Astrocyte (in vitro differentiated cells and primary cell): ENCODE results near the gene TBCB. TPM values are rescaled to one million over a fixed set of nuclear protein-coding genes. Genes with fewer than 3 reads are reported as not detected.

ENCODE experiments used
- DNase-seq: peaks from one replicate; pipeline ENCODE4 v3.0.0-alpha.2; 2010; ENCODE audit warnings: low read depth
- FAIRE-seq: peaks from 2 replicates; lab custom pipeline; 2011; peaks lifted over from hg19 to GRCh38; lab: Jason Lieb, UNC
- H2AFZ ChIP-seq: 2 replicates; pipeline ENCODE4 v1.6.0; 2012; ENCODE audit warnings: low read depth, low read length, inconsistent platforms
- H3K27ac ChIP-seq: 2 replicates; pipeline ENCODE4 v1.5.1; 2011; ENCODE audit warnings: low read depth, low read length, inconsistent platforms
- H3K27me3 ChIP-seq: 2 replicates; pipeline ENCODE4 v1.6.0; 2011; ENCODE audit warnings: low read length, inconsistent platforms; ENCODE audit not compliant: insufficient read depth
- H3K36me3 ChIP-seq: 2 replicates; pipeline ENCODE4 v1.5.1; 2011; ENCODE audit warnings: low read length, inconsistent platforms; ENCODE audit not compliant: insufficient read depth
- H3K4me1 ChIP-seq: 2 replicates; pipeline ENCODE4 v1.5.1; 2011; ENCODE audit warnings: low read length, inconsistent platforms; ENCODE audit not compliant: insufficient read depth
- H3K4me2 ChIP-seq: 2 replicates; pipeline ENCODE4 v1.6.0; 2012; ENCODE audit warnings: low read length, inconsistent platforms
- H3K4me3 ChIP-seq: 2 replicates; pipeline ENCODE4 v1.5.1; 2011; ENCODE audit warnings: low read depth, mild to moderate bottlenecking, low read length, inconsistent platforms; ENCODE audit not compliant: insufficient read depth
- H3K79me2 ChIP-seq: 2 replicates; pipeline ENCODE4 v1.6.0; 2012; ENCODE audit warnings: mild to moderate bottlenecking, low read length, inconsistent platforms; ENCODE audit not compliant: insufficient read depth
- H3K9ac ChIP-seq: 2 replicates; pipeline ENCODE4 v1.6.0; 2012; ENCODE audit warnings: mild to moderate bottlenecking, low read length, inconsistent platforms
- H3K9me3 ChIP-seq: 2 replicates; pipeline ENCODE4 v1.5.1; 2012; ENCODE audit warnings: low read depth, mild to moderate bottlenecking, low read length, inconsistent platforms; ENCODE audit not compliant: insufficient read depth
- H4K20me1 ChIP-seq: 2 replicates; pipeline ENCODE4 v1.6.0; 2012; ENCODE audit warnings: low read length, inconsistent platforms; ENCODE audit not compliant: insufficient read depth
- H3K27ac Mint-ChIP-seq: one replicate; pipeline ENCODE4 v1.8.0; 2021; ENCODE audit warnings: mild to moderate bottlenecking, mixed read lengths; ENCODE audit not compliant: unreplicated experiment
- H3K27me3 Mint-ChIP-seq: one replicate; pipeline ENCODE4 v1.8.0; 2021; ENCODE audit warnings: low read depth, mixed read lengths; ENCODE audit not compliant: unreplicated experiment
- H3K36me3 Mint-ChIP-seq: one replicate; pipeline ENCODE4 v1.8.0; 2021; ENCODE audit warnings: low read depth, mixed read lengths; ENCODE audit not compliant: unreplicated experiment
- H3K4me1 Mint-ChIP-seq: one replicate; pipeline ENCODE4 v1.8.0; 2021; ENCODE audit warnings: low read depth, mixed read lengths; ENCODE audit not compliant: unreplicated experiment
- H3K4me3 Mint-ChIP-seq: one replicate; pipeline ENCODE4 v1.8.0; 2021; ENCODE audit warnings: mild to moderate bottlenecking, moderate library complexity, mixed read lengths; ENCODE audit not compliant: unreplicated experiment
- H3K9me3 Mint-ChIP-seq: one replicate; pipeline ENCODE4 v1.8.0; 2021; ENCODE audit warnings: mild to moderate bottlenecking, mixed read lengths; ENCODE audit not compliant: unreplicated experiment
- CTCF ChIP-seq: IDR thresholded peaks from 2 replicates; pipeline ENCODE4 v1.5.1; 2011; ENCODE audit warnings: low read depth, mild to moderate bottlenecking, inconsistent platforms, low read length, moderate library complexity; ENCODE audit not compliant: insufficient read depth
- EZH2 ChIP-seq: IDR thresholded peaks from 2 replicates; pipeline ENCODE4 v1.6.1; 2012; ENCODE audit warnings: mild to moderate bottlenecking, low read length, inconsistent platforms; ENCODE audit not compliant: insufficient read depth
- total RNA-seq: library from RNA; stranded (reverse); gene quantifications from 2 replicates; pipeline ENCODE4 v1.2.1, GENCODE V29; 2021

Gene TBCB
- total RNA-seq, 1 donor from 2014 or later: 244 TPM

GRCh38 chr19:36151144-36152018, 36.1 kb downstream of the TBCB start:
- H3K4me3 Mint-ChIP-seq: no peak overlapping the region
- peak overlapping the region; percentile 10 for H3K4me3 ChIP-seq
- H3K27ac Mint-ChIP-seq: no peak overlapping the region
- no peaks in the 10 kb centered on the region for H3K27me3 ChIP-seq
- H3K36me3 ChIP-seq: peaks cover 21% of the 10 kb centered on the region
- no peak for TF ChIP-seq EZH2
- no peaks in the 10 kb centered on the region for H3K9me3 Mint-ChIP-seq
- no peaks in the 10 kb centered on the region for H3K27me3 Mint-ChIP-seq
- peaks cover 10% of the 10 kb centered on the region for H3K4me1 Mint-ChIP-seq
- H3K36me3 Mint-ChIP-seq: peaks cover 28% of the 10 kb centered on the region
- peak overlapping the region; percentile 31 for H3K9ac ChIP-seq
- H3K9me3 ChIP-seq: no peaks in the 10 kb centered on the region
- H3K79me2 ChIP-seq: peaks cover 6% of the 10 kb centered on the region
- H2AFZ ChIP-seq: no peak overlapping the region
- no peak overlapping the region for H3K27ac ChIP-seq
- H3K4me1 ChIP-seq: no peaks in the 10 kb centered on the region
- H3K4me2 ChIP-seq: peak overlapping the region; percentile 52
- H4K20me1 ChIP-seq: peaks cover 47% of the 10 kb centered on the region
- no peak for DNase-seq
- FAIRE-seq: no peak

GRCh38 chr19:36152019-36152351, 36.7 kb downstream of the TBCB start:
- peak overlapping the region; percentile 31 for H3K9ac ChIP-seq
- Mint-ChIP-seq H3K27ac (no peak overlapping the region), H3K36me3 (peaks cover 24% of the 10 kb centered on the region), H3K4me3 (no peak overlapping the region), H3K27me3 (no peaks in the 10 kb centered on the region), H3K4me1 (peaks cover 12% of the 10 kb centered on the region), H3K9me3 (no peaks in the 10 kb centered on the region)
- no peaks in the 10 kb centered on the region for H3K27me3 ChIP-seq
- FAIRE-seq: no peak
- H3K4me3 ChIP-seq: no peak overlapping the region
- H3K4me1 ChIP-seq: no peaks in the 10 kb centered on the region
- peaks cover 41% of the 10 kb centered on the region for H4K20me1 ChIP-seq
- TF ChIP-seq CTCF (no peak), EZH2 (no peak)
- peak overlapping the region; percentile 52 for H3K4me2 ChIP-seq
- peaks cover 5% of the 10 kb centered on the region for H3K79me2 ChIP-seq
- no peaks in the 10 kb centered on the region for H3K9me3 ChIP-seq
- H3K36me3 ChIP-seq: peaks cover 16% of the 10 kb centered on the region
- H2AFZ ChIP-seq: no peak overlapping the region
- H3K27ac ChIP-seq: no peak overlapping the region
- DNase-seq: no peak

- peak within 1 kb of the TSS; percentile 52 for H3K4me2 ChIP-seq
- no peaks in the 10 kb centered on the region for H3K27me3 Mint-ChIP-seq
- peaks cover 13% of the 10 kb centered on the region for H3K36me3 ChIP-seq
- H3K27me3 ChIP-seq: no peaks in the 10 kb centered on the region
- no peak within 1 kb of the TSS for H3K27ac Mint-ChIP-seq
- peaks cover 14% of the 10 kb centered on the region for H3K4me1 Mint-ChIP-seq
- peaks cover 3% of the 10 kb centered on the region for H3K79me2 ChIP-seq
- H4K20me1 ChIP-seq: peaks cover 38% of the 10 kb centered on the region
- no peak within 1 kb of the TSS for H3K27ac ChIP-seq
- peaks cover 20% of the 10 kb centered on the region for H3K36me3 Mint-ChIP-seq
- no peaks in the 10 kb centered on the region for H3K9me3 ChIP-seq
- DNase-seq: no peak
- TF ChIP-seq EZH2: no peak
- no peak for TF ChIP-seq CTCF
- no peaks in the 10 kb centered on the region for H3K9me3 Mint-ChIP-seq
- peak within 1 kb of the TSS; percentile 10 for H3K4me3 ChIP-seq
- H2AFZ ChIP-seq: no peak within 1 kb of the TSS
- no peak for FAIRE-seq
- no peaks in the 10 kb centered on the region for H3K4me1 ChIP-seq
- H3K4me3 Mint-ChIP-seq: no peak within 1 kb of the TSS
- H3K9ac ChIP-seq: peak within 1 kb of the TSS; percentile 31
These were observed 37.3 kb downstream of the TBCB start, which contains the start of gene COX7A1 for GRCh38 chr19:36152352-36153091. COX7A1 (minus strand) TSS chr19:36152447; CDS start chr19:36152407, 40 bp downstream.
